ENCODE measurements around the gene MXD4. TPM values are rescaled to one million over a fixed set of nuclear protein-coding genes. Genes with fewer than 3 reads are reported as not detected.
A peak's percentile ranks its signal among the peaks of the same experiment; 100 is the strongest.

MXD4 gene
- total RNA-seq, 1 donor from 2014 or later: 80.3 TPM

GRCh38 chr4:2262944-2263250 lies 988 bp upstream of the MXD4 start:
- no peak for DNase-seq (ENCODE audit: low spot score)
- H3K27ac Mint-ChIP-seq (ENCODE audit: unreplicated experiment): peak overlapping the region; percentile 49
- peaks cover 10% of the 10 kb centered on the region for H3K4me1 Mint-ChIP-seq (ENCODE audit: low read depth)

GRCh38 chr4:2262145-2262943 lies 435 bp upstream of the MXD4 start:
- Mint-ChIP-seq H3K9me3 (ENCODE audit: low read depth) (no peaks in the 10 kb centered on the region), H3K36me3 (ENCODE audit: low read depth) (no peaks in the 10 kb centered on the region), H3K4me3 (ENCODE audit: unreplicated experiment) (peak overlapping the region; percentile 67), H3K27me3 (ENCODE audit: low read depth) (no peaks in the 10 kb centered on the region), H3K27ac (ENCODE audit: unreplicated experiment) (peak overlapping the region; percentile 49), H3K4me1 (ENCODE audit: low read depth) (peaks cover 14% of the 10 kb centered on the region)
- peak; percentile 7 for TF ChIP-seq CTCF (IDR thresholded peaks at IDR 0.05)
- peak; percentile 100 for DNase-seq (ENCODE audit: low spot score)

More at GRCh38 chr4:2262944-2263250, 988 bp upstream of the MXD4 start:
- peak overlapping the region; percentile 67 for H3K4me3 Mint-ChIP-seq (ENCODE audit: unreplicated experiment)
- no peaks in the 10 kb centered on the region for H3K36me3 Mint-ChIP-seq (ENCODE audit: low read depth)
- TF ChIP-seq CTCF (IDR thresholded peaks at IDR 0.05): no peak
- H3K27me3 Mint-ChIP-seq (ENCODE audit: low read depth): no peaks in the 10 kb centered on the region
- H3K9me3 Mint-ChIP-seq (ENCODE audit: low read depth): no peaks in the 10 kb centered on the region

GRCh38 chr4:2261110-2261852 lies 628 bp downstream of the MXD4 start:
- H3K4me3 Mint-ChIP-seq (ENCODE audit: unreplicated experiment): peak overlapping the region; percentile 74
- peaks cover 18% of the 10 kb centered on the region for H3K4me1 Mint-ChIP-seq (ENCODE audit: low read depth)
- H3K9me3 Mint-ChIP-seq (ENCODE audit: low read depth): no peaks in the 10 kb centered on the region
- no peak overlapping the region for H3K27ac Mint-ChIP-seq (ENCODE audit: unreplicated experiment)
- DNase-seq (ENCODE audit: low spot score): peak; percentile 83
- no peak for TF ChIP-seq CTCF (IDR thresholded peaks at IDR 0.05)
- no peaks in the 10 kb centered on the region for H3K27me3 Mint-ChIP-seq (ENCODE audit: low read depth)
- no peaks in the 10 kb centered on the region for H3K36me3 Mint-ChIP-seq (ENCODE audit: low read depth)

GRCh38 chr4:2260344-2261109 lies 1.4 kb downstream of the MXD4 start:
- Mint-ChIP-seq H3K27ac (ENCODE audit: unreplicated experiment) (no peak overlapping the region), H3K9me3 (ENCODE audit: low read depth) (no peaks in the 10 kb centered on the region), H3K27me3 (ENCODE audit: low read depth) (no peaks in the 10 kb centered on the region), H3K4me1 (ENCODE audit: low read depth) (peaks cover 16% of the 10 kb centered on the region), H3K36me3 (ENCODE audit: low read depth) (no peaks in the 10 kb centered on the region), H3K4me3 (ENCODE audit: unreplicated experiment) (peak overlapping the region; percentile 74)
- TF ChIP-seq CTCF (IDR thresholded peaks at IDR 0.05): no peak
- DNase-seq (ENCODE audit: low spot score): peak; percentile 79

Measured in chondrocyte (in vitro differentiated cells).